ENCODE data around the gene STAM. TPM values are rescaled to one million over a fixed set of nuclear protein-coding genes. Genes with fewer than 3 reads are reported as not detected.
A peak's percentile ranks its signal among the peaks of the same experiment; 100 is the strongest.
"Not testable (repeated sequence)": the region's sequence is repeated elsewhere in the genome, so short reads cannot be mapped to it uniquely, and the experiment has no call there.

STAM gene
- total RNA-seq, 4 donors from 2014 or later: 19.4 to 23.6 (median 21.8) TPM

DNA sequence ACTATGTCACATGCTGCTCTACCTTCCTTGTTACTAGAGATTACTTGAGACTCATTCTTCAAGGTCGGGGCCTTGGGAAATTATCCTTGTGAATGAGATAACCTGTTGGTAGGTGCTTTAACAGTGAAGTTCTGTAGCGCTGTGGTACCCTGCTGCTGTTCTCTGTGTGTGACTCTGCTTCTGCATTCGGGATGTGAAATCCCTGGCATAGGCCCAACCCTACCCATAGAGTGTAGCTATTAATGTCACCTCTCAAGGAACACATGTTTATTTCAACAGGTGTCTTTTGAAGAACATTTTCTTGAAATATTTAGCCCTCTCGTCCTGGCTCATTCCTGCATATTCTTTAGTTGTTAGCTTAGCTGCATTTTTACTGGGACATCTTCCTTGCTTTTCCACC lies 66.2 kb downstream of the STAM start:
- H3K9me3 ChIP-seq: no peaks in the 10 kb centered on the region
- intact Hi-C loops (cut with DNase I): no loop called here
- H3K4me1 ChIP-seq: no peaks in the 10 kb centered on the region
- no peak overlapping the region for H3K4me3 ChIP-seq (replicated peaks in 1 of 3)
- no peaks in the 10 kb centered on the region for H3K27me3 ChIP-seq
- H3K36me3 ChIP-seq: peaks cover 19 to 23% of the 10 kb centered on the region in 2 donors
- no peak overlapping the region for H3K27ac ChIP-seq
- 92 to 95% methylated on average over 4 of the region's 4 CpGs for WGBS, 2 donors
- DNase-seq: no peak
- no peak for TF ChIP-seq POLR2A (IDR thresholded peaks at IDR 0.05)
- TF ChIP-seq, protein P1, sequence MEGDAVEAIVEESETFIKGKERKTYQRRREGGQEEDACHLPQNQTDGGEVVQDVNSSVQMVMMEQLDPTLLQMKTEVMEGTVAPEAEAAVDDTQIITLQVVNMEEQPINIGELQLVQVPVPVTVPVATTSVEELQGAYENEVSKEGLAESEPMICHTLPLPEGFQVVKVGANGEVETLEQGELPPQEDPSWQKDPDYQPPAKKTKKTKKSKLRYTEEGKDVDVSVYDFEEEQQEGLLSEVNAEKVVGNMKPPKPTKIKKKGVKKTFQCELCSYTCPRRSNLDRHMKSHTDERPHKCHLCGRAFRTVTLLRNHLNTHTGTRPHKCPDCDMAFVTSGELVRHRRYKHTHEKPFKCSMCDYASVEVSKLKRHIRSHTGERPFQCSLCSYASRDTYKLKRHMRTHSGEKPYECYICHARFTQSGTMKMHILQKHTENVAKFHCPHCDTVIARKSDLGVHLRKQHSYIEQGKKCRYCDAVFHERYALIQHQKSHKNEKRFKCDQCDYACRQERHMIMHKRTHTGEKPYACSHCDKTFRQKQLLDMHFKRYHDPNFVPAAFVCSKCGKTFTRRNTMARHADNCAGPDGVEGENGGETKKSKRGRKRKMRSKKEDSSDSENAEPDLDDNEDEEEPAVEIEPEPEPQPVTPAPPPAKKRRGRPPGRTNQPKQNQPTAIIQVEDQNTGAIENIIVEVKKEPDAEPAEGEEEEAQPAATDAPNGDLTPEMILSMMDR (IDR thresholded peaks at IDR 0.05): no peak

DNA sequence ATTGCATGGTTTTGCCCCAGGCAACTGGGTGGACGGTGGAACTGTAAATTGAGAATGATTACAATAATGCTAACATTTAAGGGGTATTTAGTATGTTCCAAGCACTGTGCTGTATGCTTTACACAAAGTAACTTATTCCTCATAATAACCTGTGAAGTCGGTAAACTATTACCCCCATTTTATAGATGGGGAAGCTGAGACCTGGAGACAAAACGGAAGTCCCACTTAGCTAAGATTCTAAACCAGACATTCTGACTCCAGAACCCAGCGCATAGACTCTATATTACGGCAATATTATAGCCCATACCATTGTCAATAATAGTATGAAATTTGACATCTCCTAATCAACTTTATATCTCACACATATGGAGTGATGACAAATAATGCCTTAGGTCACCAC lies 68.1 kb downstream of the STAM start:
- TF ChIP-seq POLR2A (IDR thresholded peaks at IDR 0.05): no peak
- TF ChIP-seq, protein P1 (IDR thresholded peaks at IDR 0.05): no peak
- Histone ChIP-seq H3K27me3 (no peaks in the 10 kb centered on the region), H3K27ac (no peak overlapping the region), H3K36me3 (peaks cover 16% of the 10 kb centered on the region in 2 donors), H3K9me3 (no peaks in the 10 kb centered on the region), H3K4me1 (no peaks in the 10 kb centered on the region), H3K4me3 (replicated peaks in 1 of 3) (no peak overlapping the region)
- intact Hi-C loops (cut with DNase I): no loop called here
- WGBS, 2 donors: 96 to 98% methylated on average over 5 of the region's 5 CpGs
- DNase-seq: no peak

DNA sequence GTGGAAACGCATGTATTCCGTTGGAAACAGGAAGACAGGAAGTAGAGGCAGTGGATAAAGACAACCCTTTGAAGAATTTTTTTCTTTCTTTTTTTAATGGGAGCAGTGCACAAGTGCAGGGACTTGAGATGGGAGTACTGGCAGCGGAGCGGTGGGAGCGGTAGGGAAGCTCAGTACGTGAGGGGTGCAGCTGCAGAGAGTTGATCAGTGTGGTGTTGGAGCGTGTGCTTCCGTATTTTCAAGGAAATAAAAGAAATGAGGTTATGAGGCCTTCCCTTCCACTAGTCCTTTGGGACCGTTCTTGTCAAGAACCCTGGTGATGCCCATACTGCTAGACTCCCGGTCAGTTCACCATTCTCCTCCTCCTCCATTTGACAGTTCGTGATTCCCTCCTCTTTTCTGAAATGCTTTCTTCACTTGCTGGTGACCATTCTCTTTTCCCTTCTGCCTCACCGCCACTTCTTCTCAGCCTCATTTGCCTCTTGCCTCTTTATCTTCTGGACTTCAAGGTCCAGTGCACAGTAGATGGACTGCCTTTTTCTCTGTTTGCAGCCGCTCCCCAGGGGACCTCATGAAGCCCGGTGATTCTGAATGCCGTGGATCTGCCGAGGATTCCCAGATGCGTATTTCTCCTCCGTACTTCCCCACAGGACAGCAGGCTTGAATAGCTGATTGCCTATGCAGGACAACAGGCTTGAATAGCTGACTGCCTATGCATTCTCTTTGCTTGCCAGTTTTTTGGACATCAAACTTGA lies 68.9 kb downstream of the STAM start:
- TF ChIP-seq, protein P1 (IDR thresholded peaks at IDR 0.05): no peak
- no peak for TF ChIP-seq POLR2A (IDR thresholded peaks at IDR 0.05)
- H3K36me3 ChIP-seq: peaks cover 16% of the 10 kb centered on the region in 2 donors
- no peak for DNase-seq
- H3K27me3 ChIP-seq: no peaks in the 10 kb centered on the region
- H3K9me3 ChIP-seq: no peaks in the 10 kb centered on the region
- H3K4me3 ChIP-seq (replicated peaks in 1 of 3): peak overlapping the region in 1 of 3 donors; percentile 4
- no peaks in the 10 kb centered on the region for H3K4me1 ChIP-seq
- WGBS, 2 donors: 64 to 72% methylated on average over 18 of the region's 18 CpGs
- intact Hi-C loops (cut with DNase I): no loop called here
- no peak overlapping the region for H3K27ac ChIP-seq

DNA sequence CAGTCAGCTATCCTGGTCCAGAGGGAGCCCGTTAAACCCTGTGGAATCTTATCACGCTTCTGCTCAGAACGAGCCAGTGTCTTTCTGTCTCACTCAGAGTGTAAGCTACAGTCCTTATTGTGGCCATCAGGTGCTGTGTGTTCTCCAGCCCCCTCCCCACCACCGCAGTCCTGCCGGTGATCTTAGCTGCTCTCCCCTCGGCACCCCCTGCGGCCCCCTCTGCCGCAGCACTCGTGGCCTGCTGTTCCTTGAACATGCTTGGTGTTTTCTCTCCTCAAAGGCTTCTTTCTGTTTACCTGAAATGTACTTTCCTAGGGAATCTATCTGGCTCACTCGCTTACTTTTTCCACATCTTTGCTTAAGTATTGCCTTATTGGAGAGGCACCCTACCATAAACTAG lies 69.8 kb downstream of the STAM start:
- intact Hi-C loops (cut with DNase I): no loop called here
- Histone ChIP-seq H3K36me3 (peaks cover 13 to 14% of the 10 kb centered on the region in 2 donors), H3K4me3 (replicated peaks in 1 of 3) (no peak overlapping the region), H3K9me3 (no peaks in the 10 kb centered on the region), H3K27me3 (no peaks in the 10 kb centered on the region), H3K4me1 (no peaks in the 10 kb centered on the region), H3K27ac (no peak overlapping the region)
- TF ChIP-seq, protein P1 (IDR thresholded peaks at IDR 0.05): no peak
- TF ChIP-seq POLR2A (IDR thresholded peaks at IDR 0.05): no peak
- WGBS, 2 donors: 91 to 96% methylated on average over 10 of the region's 10 CpGs
- DNase-seq: no peak

DNA sequence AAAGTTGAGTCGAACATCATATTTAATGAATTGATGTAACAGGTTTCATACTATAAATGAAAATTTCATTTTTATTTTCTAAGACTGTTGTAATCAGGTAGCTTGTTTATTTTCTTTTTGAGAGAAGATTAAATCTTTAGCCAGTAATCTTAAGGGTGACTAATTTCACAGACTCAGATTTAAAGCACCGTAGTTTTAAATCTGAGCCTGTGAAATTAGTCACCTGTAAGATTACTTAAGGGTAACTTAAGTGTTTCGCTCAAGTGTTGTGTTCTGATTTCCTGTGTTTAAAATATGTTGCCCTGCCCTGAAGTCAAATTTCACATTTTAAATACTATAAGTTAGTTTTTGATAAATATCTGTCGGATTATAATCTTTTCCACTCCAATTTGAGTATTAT lies 72.2 kb downstream of the STAM start:
- Histone ChIP-seq H3K36me3 (peaks cover 6 to 8% of the 10 kb centered on the region in 2 donors), H3K27ac (no peak overlapping the region), H3K27me3 (no peaks in the 10 kb centered on the region), H3K4me3 (replicated peaks in 1 of 3) (no peak overlapping the region), H3K9me3 (no peaks in the 10 kb centered on the region), H3K4me1 (no peaks in the 10 kb centered on the region)
- intact Hi-C loops (cut with DNase I): no loop called here
- TF ChIP-seq, protein P1 (IDR thresholded peaks at IDR 0.05): no peak
- TF ChIP-seq POLR2A (IDR thresholded peaks at IDR 0.05): no peak
- DNase-seq: no peak
- 95 to 98% methylated on average over 4 of the region's 4 CpGs for WGBS, 2 donors

DNA sequence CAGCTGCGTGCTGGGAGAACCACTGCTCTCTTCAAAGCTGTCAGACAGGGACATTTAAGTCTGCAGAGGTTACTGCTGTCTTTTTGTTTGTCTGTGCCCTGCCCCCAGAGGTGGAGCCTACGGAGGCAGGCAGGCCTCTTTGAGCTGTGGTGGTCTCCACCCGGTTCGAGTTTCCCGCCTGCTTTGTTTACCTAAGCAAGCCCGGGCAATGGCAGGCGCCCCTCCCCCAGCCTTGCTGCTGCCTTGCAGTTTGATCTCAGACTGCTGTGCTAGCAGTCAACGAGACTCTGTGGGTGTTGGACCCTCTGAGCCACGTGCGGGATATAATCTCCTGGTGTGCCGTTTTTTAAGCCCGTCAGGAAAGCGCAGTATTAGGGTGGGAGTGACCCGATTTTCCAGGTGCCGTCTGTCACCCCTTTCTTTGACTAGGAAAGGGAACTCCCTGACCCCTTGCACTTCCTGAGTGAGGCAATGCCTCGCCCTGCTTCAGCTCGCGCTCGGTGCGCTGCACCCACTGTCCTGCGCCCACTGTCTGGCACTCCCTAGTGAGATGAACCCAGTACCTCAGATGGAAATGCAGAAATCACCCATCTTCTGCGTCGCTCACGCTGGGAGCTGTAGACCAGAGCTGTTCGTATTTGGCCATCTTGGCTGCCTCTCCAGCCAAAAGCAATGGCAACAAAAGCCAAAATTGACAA lies 78.5 kb downstream of the STAM start:
- H3K36me3 ChIP-seq; DNase-seq; H3K27ac ChIP-seq; H3K4me3 ChIP-seq (replicated peaks in 1 of 3); H3K4me1 ChIP-seq; intact Hi-C loops (cut with DNase I); H3K27me3 ChIP-seq; H3K9me3 ChIP-seq: not testable (repeated sequence)
- WGBS, 2 donors: 91 to 97% methylated on average over 20 to 22 of the region's 25 CpGs

Measured in thyroid gland (tissue), 4 donors.